IPS-15b (cell line): ENCODE results near the gene CKMT2.
A peak's percentile ranks its signal among the peaks of the same experiment; 100 is the strongest.
"Not testable (repeated sequence)": the region's sequence is repeated elsewhere in the genome, so short reads cannot be mapped to it uniquely, and the experiment has no call there.

ENCODE experiments used
- H3K27me3 ChIP-seq: one replicate; pipeline ENCODE4 v1.6.1; 2013; ENCODE audit warnings: low read length; ENCODE audit not compliant: control insufficient read depth, insufficient read depth
- H3K36me3 ChIP-seq: one replicate; pipeline ENCODE4 v1.6.1; 2013; ENCODE audit warnings: low read length; ENCODE audit not compliant: control insufficient read depth, insufficient read depth
- H3K4me1 ChIP-seq: one replicate; pipeline ENCODE4 v1.6.1; 2013; ENCODE audit warnings: mild to moderate bottlenecking, low read length; ENCODE audit not compliant: control insufficient read depth, insufficient read depth
- H3K4me3 ChIP-seq: one replicate; pipeline ENCODE4 v1.5.1; 2013; ENCODE audit warnings: low read depth, low read length
- H3K9ac ChIP-seq: one replicate; pipeline ENCODE4 v1.6.1; 2013; ENCODE audit warnings: low read depth, mild to moderate bottlenecking, low read length
- H3K9me3 ChIP-seq: one replicate; pipeline ENCODE4 v1.6.1; 2013; ENCODE audit warnings: mild to moderate bottlenecking, low read length; ENCODE audit not compliant: control insufficient read depth, insufficient read depth

CKMT2 gene

DNA sequence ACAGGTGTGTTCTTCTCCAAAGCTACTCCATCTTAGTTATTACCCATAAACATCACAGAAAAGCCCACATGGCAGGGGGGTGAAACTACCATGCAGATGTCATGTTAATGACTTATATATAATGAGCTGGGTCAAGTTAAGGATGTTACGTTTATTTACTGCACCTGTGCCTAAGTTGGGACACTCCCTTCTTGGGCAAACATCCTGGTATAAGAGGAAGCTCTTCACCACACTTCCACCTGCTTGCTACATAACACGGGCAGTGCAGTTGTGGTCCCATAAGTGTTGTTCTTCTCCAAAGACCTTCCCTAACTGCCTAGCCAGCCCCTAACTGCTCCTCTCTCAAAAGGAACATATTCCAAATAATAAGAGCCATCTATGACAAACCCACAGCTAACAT, 59.0 kb downstream of the CKMT2 start:
- Histone ChIP-seq H3K9ac (no peak overlapping the region), H3K4me3 (no peak overlapping the region), H3K4me1 (no peaks in the 10 kb centered on the region), H3K36me3 (no peaks in the 10 kb centered on the region), H3K27me3 (no peaks in the 10 kb centered on the region), H3K9me3 (no peaks in the 10 kb centered on the region)

- H3K36me3 ChIP-seq, H3K4me3 ChIP-seq, H3K27me3 ChIP-seq, H3K9ac ChIP-seq, H3K9me3 ChIP-seq, H3K4me1 ChIP-seq: not testable (repeated sequence)
Observed at GRCh38 chr5:81294021-81294420, 60.9 kb downstream of the CKMT2 start.

DNA sequence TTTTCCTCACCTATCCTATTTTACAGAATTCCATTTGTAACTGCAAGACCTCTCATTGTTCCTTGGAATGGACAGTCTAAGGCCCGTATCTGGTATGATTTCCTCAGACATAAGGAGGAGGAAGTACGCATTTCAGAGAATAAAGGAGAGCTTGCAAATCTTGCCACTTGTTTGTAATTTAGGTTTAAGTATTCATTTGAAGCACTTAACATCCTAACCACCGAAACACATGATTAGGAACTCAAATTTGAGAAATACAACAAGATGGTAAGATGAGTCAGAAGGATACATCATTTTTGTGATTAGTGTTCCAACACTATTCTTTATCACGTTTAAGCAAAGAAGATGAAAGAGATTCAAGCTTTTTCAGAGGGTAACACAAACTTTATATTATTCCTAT, 64.4 kb downstream of the CKMT2 start:
- H3K9me3 ChIP-seq = no peaks in the 10 kb centered on the region
- no peak overlapping the region for H3K9ac ChIP-seq
- H3K4me1 ChIP-seq = peaks cover 7% of the 10 kb centered on the region
- no peaks in the 10 kb centered on the region for H3K36me3 ChIP-seq
- no peak overlapping the region for H3K4me3 ChIP-seq
- H3K27me3 ChIP-seq = no peaks in the 10 kb centered on the region

- Histone ChIP-seq H3K9me3 (no peaks in the 10 kb centered on the region), H3K4me3 (peak overlapping the region; percentile 75), H3K4me1 (peaks cover 7% of the 10 kb centered on the region), H3K27me3 (no peaks in the 10 kb centered on the region), H3K9ac (peak overlapping the region; percentile 97), H3K36me3 (no peaks in the 10 kb centered on the region)
Observed at GRCh38 chr5:81300921-81301270, 67.8 kb downstream of the CKMT2 start.

GRCh38 chr5:81301271-81302015, 68.3 kb downstream of the CKMT2 start, which contains the start of gene ZCCHC9:
ZCCHC9 (plus strand) TSS chr5:81301587; CDS start chr5:81304758, 3,171 bp downstream.
- no peaks in the 10 kb centered on the region for H3K27me3 ChIP-seq
- H3K36me3 ChIP-seq = no peaks in the 10 kb centered on the region
- H3K9ac ChIP-seq = peak within 1 kb of the TSS; percentile 97
- H3K4me3 ChIP-seq = peak within 1 kb of the TSS; percentile 75
- H3K4me1 ChIP-seq = peaks cover 7% of the 10 kb centered on the region
- no peaks in the 10 kb centered on the region for H3K9me3 ChIP-seq

DNA sequence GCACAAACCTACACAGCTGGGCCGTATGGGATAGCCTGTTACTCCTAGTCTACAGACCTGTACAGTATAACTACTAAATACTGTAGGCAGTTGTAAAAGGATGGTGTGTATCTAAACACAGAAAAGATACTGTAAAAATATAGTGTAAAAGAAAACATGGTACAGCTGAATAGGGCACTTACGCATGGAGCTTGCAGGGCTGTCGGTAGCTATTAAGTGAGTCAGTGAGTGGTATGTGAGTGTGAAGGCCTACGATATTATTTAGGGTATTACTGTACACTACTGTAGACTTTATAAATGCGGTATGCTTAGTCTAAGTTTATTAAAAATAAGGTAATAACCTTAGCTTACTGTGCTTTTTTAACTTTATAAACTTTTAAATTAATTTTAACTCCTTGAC, 69.5 kb downstream of the CKMT2 start:
- Histone ChIP-seq H3K4me1 (peaks cover 7% of the 10 kb centered on the region), H3K9ac (no peak overlapping the region), H3K9me3 (no peaks in the 10 kb centered on the region), H3K27me3 (no peaks in the 10 kb centered on the region), H3K4me3 (peak overlapping the region; percentile 75), H3K36me3 (no peaks in the 10 kb centered on the region)

DNA sequence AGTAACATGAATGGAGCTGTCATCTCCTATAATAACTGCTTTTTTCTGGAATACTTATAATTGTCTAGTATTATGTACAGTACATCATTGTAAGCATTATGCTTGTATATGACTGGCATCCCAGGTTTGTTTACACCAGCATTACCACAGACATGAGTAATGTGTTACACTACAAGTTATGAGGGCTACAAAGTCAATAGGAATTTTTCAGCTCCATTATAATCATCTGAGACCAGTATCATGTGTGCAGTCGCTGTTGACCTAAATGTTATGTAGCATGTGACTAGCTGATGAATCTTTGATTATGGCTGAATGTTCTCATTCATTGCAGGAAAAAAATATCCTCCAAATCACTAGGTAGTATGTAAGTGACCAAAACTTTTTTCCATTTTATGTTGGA, 70.4 kb downstream of the CKMT2 start:
- Histone ChIP-seq H3K9ac (no peak overlapping the region), H3K27me3 (no peaks in the 10 kb centered on the region), H3K4me3 (no peak overlapping the region), H3K9me3 (no peaks in the 10 kb centered on the region), H3K36me3 (no peaks in the 10 kb centered on the region), H3K4me1 (peaks cover 7% of the 10 kb centered on the region)

GRCh38 chr5:81305785-81306184, 72.7 kb downstream of the CKMT2 start:
- H3K9me3 ChIP-seq = no peaks in the 10 kb centered on the region
- H3K4me3 ChIP-seq = no peak overlapping the region
- H3K9ac ChIP-seq = no peak overlapping the region
- H3K4me1 ChIP-seq = no peaks in the 10 kb centered on the region
- no peaks in the 10 kb centered on the region for H3K27me3 ChIP-seq
- no peaks in the 10 kb centered on the region for H3K36me3 ChIP-seq

- H3K4me1 ChIP-seq = no peaks in the 10 kb centered on the region
- H3K9ac ChIP-seq = no peak overlapping the region
- no peak overlapping the region for H3K4me3 ChIP-seq
- no peaks in the 10 kb centered on the region for H3K9me3 ChIP-seq
- H3K27me3 ChIP-seq = no peaks in the 10 kb centered on the region
- no peaks in the 10 kb centered on the region for H3K36me3 ChIP-seq
Observed at GRCh38 chr5:81308836-81309235, 75.7 kb downstream of the CKMT2 start.

- no peaks in the 10 kb centered on the region for H3K9me3 ChIP-seq
- no peak overlapping the region for H3K4me3 ChIP-seq
- H3K4me1 ChIP-seq = peaks cover 4% of the 10 kb centered on the region
- no peak overlapping the region for H3K9ac ChIP-seq
- no peaks in the 10 kb centered on the region for H3K27me3 ChIP-seq
- no peaks in the 10 kb centered on the region for H3K36me3 ChIP-seq
Observed at GRCh38 chr5:81310402-81311063, 77.4 kb downstream of the CKMT2 start.

- no peaks in the 10 kb centered on the region for H3K36me3 ChIP-seq
- peaks cover 4% of the 10 kb centered on the region for H3K4me1 ChIP-seq
- no peak overlapping the region for H3K9ac ChIP-seq
- no peaks in the 10 kb centered on the region for H3K27me3 ChIP-seq
- H3K4me3 ChIP-seq = no peak overlapping the region
- no peaks in the 10 kb centered on the region for H3K9me3 ChIP-seq
Observed at GRCh38 chr5:81313278-81313677, 80.2 kb downstream of the CKMT2 start.

GRCh38 chr5:81313686-81314085, 80.6 kb downstream of the CKMT2 start:
- no peaks in the 10 kb centered on the region for H3K27me3 ChIP-seq
- peaks cover 4% of the 10 kb centered on the region for H3K4me1 ChIP-seq
- H3K9me3 ChIP-seq = no peaks in the 10 kb centered on the region
- no peak overlapping the region for H3K9ac ChIP-seq
- H3K4me3 ChIP-seq = no peak overlapping the region
- no peaks in the 10 kb centered on the region for H3K36me3 ChIP-seq
